ENCODE measurements around the gene DOK7. TPM values are rescaled to one million over a fixed set of nuclear protein-coding genes. Genes with fewer than 3 reads are reported as not detected.

The DOK7 gene
- total and polyA plus RNA-seq, 7 donors, result 0.85 to 1.9 (median 1.2) TPM; not detected in 4

DNA sequence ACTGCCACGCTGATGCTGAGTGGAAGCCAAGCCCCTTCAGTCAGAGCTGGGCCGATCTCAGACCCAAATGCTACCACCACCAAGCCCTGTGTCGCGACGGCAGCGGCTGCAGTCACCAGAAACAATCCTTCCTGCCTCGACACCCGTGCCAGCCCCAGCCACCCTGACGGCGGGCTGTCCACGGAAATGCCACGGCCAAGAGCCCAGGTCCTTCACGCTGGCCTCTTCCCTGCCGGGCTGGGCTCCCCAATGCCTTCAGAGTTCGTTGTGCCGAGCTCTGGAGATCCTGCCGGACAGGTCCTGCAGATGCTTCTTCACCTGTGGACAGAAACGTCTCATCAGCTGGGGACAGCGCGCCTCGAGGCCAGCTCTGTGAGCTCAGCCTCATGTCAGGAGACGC lies 49.6 kb downstream of the DOK7 start:
- no peaks in the 10 kb centered on the region for H3K9me3 ChIP-seq
- H3K4me3 ChIP-seq, result no peak overlapping the region
- no peaks in the 10 kb centered on the region for H3K4me1 ChIP-seq
- TF ChIP-seq EP300 (IDR thresholded peaks at IDR 0.05) (no peak), POLR2A (IDR thresholded peaks at IDR 0.05) (no peak), POLR2AphosphoS5 (IDR thresholded peaks at IDR 0.05) (no peak)
- TF ChIP-seq, protein P1, sequence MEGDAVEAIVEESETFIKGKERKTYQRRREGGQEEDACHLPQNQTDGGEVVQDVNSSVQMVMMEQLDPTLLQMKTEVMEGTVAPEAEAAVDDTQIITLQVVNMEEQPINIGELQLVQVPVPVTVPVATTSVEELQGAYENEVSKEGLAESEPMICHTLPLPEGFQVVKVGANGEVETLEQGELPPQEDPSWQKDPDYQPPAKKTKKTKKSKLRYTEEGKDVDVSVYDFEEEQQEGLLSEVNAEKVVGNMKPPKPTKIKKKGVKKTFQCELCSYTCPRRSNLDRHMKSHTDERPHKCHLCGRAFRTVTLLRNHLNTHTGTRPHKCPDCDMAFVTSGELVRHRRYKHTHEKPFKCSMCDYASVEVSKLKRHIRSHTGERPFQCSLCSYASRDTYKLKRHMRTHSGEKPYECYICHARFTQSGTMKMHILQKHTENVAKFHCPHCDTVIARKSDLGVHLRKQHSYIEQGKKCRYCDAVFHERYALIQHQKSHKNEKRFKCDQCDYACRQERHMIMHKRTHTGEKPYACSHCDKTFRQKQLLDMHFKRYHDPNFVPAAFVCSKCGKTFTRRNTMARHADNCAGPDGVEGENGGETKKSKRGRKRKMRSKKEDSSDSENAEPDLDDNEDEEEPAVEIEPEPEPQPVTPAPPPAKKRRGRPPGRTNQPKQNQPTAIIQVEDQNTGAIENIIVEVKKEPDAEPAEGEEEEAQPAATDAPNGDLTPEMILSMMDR (IDR thresholded peaks at IDR 0.05), result no peak
- no peak overlapping the region for H3K27ac ChIP-seq
- intact Hi-C loops (cut with DNase I), result no loop called here
- 93 to 95% methylated on average over 22 of the region's 22 CpGs for WGBS, 2 donors
- H3K36me3 ChIP-seq, result peaks cover 28 to 92% (median 60%) of the 10 kb centered on the region in 4 donors
- H3K27me3 ChIP-seq, result no peaks in the 10 kb centered on the region
- DNase-seq, result no peak

DNA sequence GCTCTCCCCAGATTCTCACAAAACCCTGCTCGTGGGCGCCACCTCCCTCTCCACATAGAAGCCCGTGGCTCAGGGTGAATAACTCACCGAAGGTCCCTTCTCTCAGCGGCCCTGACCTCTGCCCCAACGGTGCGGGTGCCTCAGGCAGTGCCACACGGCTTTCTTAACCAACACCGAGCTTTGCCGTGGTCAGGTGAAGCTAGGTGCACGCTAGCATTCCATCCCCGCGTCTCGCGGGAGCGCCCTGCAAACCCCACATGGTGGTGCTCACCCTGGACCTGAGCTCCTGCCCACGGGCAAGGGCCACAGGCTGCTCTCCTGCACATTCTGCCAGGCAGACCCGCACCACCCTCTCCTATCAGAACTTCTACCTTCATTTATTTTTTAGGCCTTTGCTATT lies 50.7 kb downstream of the DOK7 start:
- Histone ChIP-seq H3K4me1 (no peaks in the 10 kb centered on the region), H3K4me3 (no peak overlapping the region), H3K9me3 (no peaks in the 10 kb centered on the region), H3K27me3 (no peaks in the 10 kb centered on the region), H3K36me3 (peaks cover 34 to 93% (median 63%) of the 10 kb centered on the region in 4 donors), H3K27ac (no peak overlapping the region)
- whole genome bisulfite sequencing, 2 donors, result 94 to 95% methylated on average over 18 of the region's 18 CpGs
- DNase-seq, result no peak
- intact Hi-C loops (cut with DNase I), result no loop called here
- no peak for TF ChIP-seq EP300 (IDR thresholded peaks at IDR 0.05)
- no peak for TF ChIP-seq POLR2A (IDR thresholded peaks at IDR 0.05)
- TF ChIP-seq, protein P1 (IDR thresholded peaks at IDR 0.05), result no peak

DNA sequence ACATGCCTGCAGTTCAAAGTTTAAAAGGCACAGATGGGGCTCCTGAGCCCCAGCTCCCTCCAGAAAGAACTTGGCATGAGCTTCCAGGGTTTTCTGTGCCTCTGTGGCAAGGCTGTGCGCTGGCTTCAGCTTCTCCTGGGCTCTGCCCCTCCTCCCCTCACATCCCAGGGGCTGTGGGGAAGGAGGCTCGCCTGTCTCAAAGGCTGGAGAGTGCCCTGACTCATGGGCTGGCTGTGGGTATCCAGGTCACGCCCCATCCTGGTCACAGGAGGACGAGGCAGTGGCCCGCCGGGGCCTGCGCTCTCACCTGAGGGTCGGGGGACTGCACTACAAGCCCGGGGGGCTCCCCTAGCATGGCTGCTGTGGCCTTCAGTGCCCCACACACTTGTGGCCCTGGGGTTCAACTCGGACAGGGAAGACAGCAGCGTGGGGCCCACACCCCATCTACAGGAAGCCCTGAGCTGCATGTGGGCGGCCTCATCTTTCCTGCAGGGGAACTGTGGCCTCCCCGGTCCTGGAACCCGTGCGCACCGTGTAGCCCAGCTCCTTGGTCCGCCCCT lies 51.2 kb downstream of the DOK7 start:
- no peak for TF ChIP-seq EP300 (IDR thresholded peaks at IDR 0.05)
- TF ChIP-seq POLR2A (IDR thresholded peaks at IDR 0.05), result no peak
- TF ChIP-seq, protein P1 (IDR thresholded peaks at IDR 0.05), result no peak
- no peak for TF ChIP-seq POLR2AphosphoS5 (IDR thresholded peaks at IDR 0.05)
- WGBS, 2 donors, result 91 to 92% methylated on average over 17 of the region's 17 CpGs
- Histone ChIP-seq H3K27me3 (no peaks in the 10 kb centered on the region), H3K9me3 (no peaks in the 10 kb centered on the region), H3K4me1 (no peaks in the 10 kb centered on the region), H3K4me3 (no peak overlapping the region), H3K27ac (no peak overlapping the region), H3K36me3 (peaks cover 37 to 96% (median 66%) of the 10 kb centered on the region in 4 donors)
- DNase-seq, result no peak
- intact Hi-C loops (cut with DNase I), result no loop called here

DNA sequence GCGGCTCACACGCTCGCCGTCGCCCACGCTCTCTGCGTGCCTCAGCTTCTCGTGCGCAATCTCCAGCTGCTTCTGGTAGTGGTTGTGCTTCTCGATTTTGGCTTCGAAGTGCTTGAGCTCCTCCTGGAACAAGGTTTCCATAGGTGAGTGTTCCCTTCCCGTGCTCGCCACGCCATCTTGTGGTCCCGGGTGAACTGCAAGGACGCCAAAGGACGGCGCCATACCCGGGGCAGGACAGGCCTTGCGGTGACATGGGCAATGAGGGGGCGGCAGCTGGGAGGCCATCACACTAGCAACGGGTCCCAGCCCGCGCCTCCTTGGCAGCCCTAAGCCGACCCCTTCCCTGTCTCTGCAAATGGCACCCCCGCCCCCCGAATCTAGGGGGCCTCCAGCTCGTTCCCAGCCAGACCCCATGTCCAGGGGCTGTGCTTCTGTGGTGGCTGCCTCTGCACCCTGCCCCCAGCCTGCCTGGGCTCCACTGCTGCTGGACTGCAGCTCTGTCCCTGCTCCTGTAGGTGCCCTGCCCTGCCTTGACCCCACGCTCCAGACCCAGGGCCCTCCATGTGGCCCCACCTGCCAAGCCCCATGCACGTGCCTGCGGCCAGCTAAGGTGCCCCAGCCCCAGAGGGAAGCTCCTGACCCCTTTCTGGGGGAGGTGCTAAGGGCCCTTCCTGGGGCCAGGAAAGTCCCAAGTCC lies 51.8 kb downstream of the DOK7 start:
- Histone ChIP-seq H3K4me1 (no peaks in the 10 kb centered on the region), H3K4me3 (no peak overlapping the region), H3K27ac (no peak overlapping the region), H3K36me3 (peaks cover 43 to 96% (median 69%) of the 10 kb centered on the region in 4 donors), H3K27me3 (no peaks in the 10 kb centered on the region), H3K9me3 (no peaks in the 10 kb centered on the region)
- intact Hi-C loops (cut with DNase I), result no loop called here
- DNase-seq, result no peak
- 90 to 91% methylated on average over 31 of the region's 31 CpGs for WGBS, 2 donors
- no peak for TF ChIP-seq POLR2AphosphoS5 (IDR thresholded peaks at IDR 0.05)
- TF ChIP-seq EP300 (IDR thresholded peaks at IDR 0.05), result no peak
- TF ChIP-seq, protein P1 (IDR thresholded peaks at IDR 0.05), result no peak
- TF ChIP-seq POLR2A (IDR thresholded peaks at IDR 0.05), result no peak

Data from sigmoid colon (tissue), 7 donors.